ENCODE data around the gene RFNG.

GRCh38 chr17:82008258-82008940, 43.2 kb downstream of the RFNG start:
- no peak for TF ChIP-seq CTCF (IDR thresholded peaks at IDR 0.05)
- TF ChIP-seq EP300 (IDR thresholded peaks at IDR 0.05), result no peak
